Panc1 (cell line): Measurements from ENCODE around the gene MAN1A1.

Experiments
- CTCF ChIP-seq: fragments of 450-650 bp; IDR thresholded peaks from 2 replicates; pipeline ENCODE4 v1.5.1; 2017; ENCODE audit warnings: mild to moderate bottlenecking
- POLR2AphosphoS5 ChIP-seq: IDR thresholded peaks from 2 replicates; pipeline ENCODE4 v1.6.1; 2012; ENCODE audit warnings: mild to moderate bottlenecking, low read depth, low read length, moderate library complexity
- REST ChIP-seq, 2 experiments: IDR thresholded peaks; 2 replicates each; pipeline ENCODE4 v1.6.1; 2011 to 2012; ENCODE audit warnings: low read depth in 2 of 2, control low read depth in 1 of 2, low read length in 1 of 2, mild to moderate bottlenecking in 1 of 2, moderate library complexity in 1 of 2; ENCODE audit not compliant: insufficient read depth in 1 of 2
- SIN3A ChIP-seq: IDR thresholded peaks from 2 replicates; pipeline ENCODE4 v1.6.1; 2012; ENCODE audit warnings: low read depth, mild to moderate bottlenecking, low read length, moderate library complexity, borderline replicate concordance; ENCODE audit not compliant: insufficient read depth

DNA sequence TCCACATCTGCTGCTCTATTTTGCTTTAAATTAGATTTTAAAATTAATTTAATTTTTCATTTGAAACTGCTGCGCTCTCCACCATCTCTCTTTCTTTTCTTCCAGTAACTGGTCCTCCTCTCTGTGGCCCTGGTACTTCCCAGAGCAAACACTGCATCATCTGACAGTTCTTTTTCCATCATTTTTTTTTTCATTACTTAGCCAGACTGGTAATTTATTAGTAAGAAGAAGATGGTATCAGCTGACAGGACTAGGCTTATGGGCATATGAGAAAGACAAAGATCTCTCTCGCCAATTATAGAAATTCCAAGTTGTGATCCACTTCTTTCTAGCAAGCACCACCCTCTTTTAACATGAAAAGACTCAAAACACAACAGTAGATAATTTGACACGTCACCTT, 197.4 kb downstream of the MAN1A1 start:
- TF ChIP-seq CTCF (no peak), POLR2AphosphoS5 (no peak), SIN3A (no peak), REST (IDR thresholded peaks at IDR 0.05; ENCODE audit: insufficient read depth in 1 of 2, low read depth in 2 of 2, low read length in 1 of 2) (no peak)
